NB4 (cell line): ENCODE data around the gene THRA.

ENCODE experiments used
- DNase-seq: peaks from one replicate; pipeline ENCODE4 v3.0.0; 2010; ENCODE audit warnings: low read depth
- H3K4me3 ChIP-seq: one replicate; pipeline ENCODE4 v1.5.1; 2011; ENCODE audit warnings: mild to moderate bottlenecking, low read depth, low read length, moderate library complexity
- MYC ChIP-seq: IDR thresholded peaks from 2 replicates; pipeline ENCODE4 v1.6.1; 2011; ENCODE audit warnings: low read depth, low read length
- POLR2A ChIP-seq: IDR thresholded peaks from 2 replicates; pipeline ENCODE4 v1.6.1; 2011; ENCODE audit warnings: mild to moderate bottlenecking; ENCODE audit not compliant: insufficient read length; ENCODE audit errors: extremely low read depth
- TF ChIP-seq, protein P1 (sequence below): IDR thresholded peaks from 2 replicates; pipeline ENCODE4 v1.6.1; 2011; ENCODE audit warnings: low read depth, low read length
- TF ChIP-seq, protein P2 (sequence below): IDR thresholded peaks from one replicate; pipeline ENCODE4 v1.5.1; 2012; ENCODE audit warnings: low read depth, low read length

The THRA gene

DNA sequence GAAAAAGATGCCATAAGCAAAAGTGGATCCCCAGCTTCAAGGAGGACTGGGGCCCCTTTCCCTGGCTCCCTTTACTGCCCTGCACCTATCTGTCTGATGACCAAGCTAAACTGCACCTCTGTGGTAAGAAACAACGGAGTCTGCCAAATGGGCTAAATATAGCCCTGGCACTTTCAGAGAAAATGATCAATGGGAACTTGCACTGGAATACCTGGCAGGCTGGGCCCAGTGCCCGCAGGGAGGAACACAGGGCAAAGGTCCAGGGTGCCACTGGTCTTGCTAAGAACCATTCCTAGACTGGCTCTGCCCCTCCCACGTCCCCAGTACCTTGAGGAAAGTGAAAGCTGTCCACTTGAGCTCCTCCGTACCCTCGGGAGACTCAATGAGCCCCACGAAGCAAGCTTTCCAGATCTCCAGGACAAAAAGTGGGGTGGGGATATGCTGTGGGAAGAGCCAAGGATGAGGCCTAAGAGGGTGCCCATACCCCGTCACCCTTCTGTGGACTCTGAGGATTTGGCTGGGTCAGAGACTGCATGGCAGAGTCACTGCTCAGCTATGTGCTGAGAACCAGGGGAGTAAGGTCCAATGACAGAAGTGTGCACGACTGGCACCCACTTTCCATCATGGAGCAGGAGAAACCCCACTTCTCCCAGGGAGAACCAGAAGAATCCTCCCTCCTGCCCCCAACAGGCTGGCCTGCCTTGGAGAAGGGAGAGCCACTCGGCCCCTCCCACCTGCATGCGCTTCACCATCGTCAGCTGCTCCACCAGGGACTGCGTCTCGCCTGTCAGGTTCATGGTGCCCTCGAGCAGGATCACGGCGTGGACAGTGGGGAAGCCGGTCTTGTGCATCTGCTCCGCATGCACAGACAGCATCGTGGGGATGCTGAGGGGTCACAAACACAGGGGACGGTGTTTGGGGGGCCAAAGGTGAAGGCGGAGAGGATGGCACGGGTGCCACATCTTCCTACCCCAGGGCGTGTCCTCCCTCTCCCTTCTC is 30.1 kb upstream of the THRA start:
- DNase-seq, result no peak
- no peak for TF ChIP-seq MYC
- no peak overlapping the region for H3K4me3 ChIP-seq

DNA sequence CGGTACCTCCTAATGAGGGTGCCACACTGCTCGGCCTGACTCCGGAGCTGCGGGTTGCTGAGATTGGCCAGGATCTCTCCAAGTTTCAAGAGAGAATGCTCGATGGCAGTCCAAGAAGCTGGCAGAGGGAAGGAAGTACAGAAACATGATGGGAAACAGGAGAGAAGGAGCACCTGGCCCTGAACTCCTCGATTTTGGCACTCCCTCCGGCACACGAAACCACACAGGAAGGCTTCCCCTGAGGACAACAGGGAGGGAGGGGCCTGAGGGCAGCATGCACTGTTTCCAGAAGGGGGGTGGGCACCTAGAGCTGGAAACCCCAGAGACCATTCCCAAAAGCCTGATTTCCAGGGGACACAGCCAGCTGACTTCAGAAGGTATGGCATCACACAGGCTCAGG is 29.4 kb upstream of the THRA start:
- no peak for DNase-seq
- TF ChIP-seq MYC (no peak), POLR2A (no peak)
- TF ChIP-seq, protein P1, sequence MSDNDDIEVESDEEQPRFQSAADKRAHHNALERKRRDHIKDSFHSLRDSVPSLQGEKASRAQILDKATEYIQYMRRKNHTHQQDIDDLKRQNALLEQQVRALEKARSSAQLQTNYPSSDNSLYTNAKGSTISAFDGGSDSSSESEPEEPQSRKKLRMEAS, result no peak
- TF ChIP-seq, protein P2, sequence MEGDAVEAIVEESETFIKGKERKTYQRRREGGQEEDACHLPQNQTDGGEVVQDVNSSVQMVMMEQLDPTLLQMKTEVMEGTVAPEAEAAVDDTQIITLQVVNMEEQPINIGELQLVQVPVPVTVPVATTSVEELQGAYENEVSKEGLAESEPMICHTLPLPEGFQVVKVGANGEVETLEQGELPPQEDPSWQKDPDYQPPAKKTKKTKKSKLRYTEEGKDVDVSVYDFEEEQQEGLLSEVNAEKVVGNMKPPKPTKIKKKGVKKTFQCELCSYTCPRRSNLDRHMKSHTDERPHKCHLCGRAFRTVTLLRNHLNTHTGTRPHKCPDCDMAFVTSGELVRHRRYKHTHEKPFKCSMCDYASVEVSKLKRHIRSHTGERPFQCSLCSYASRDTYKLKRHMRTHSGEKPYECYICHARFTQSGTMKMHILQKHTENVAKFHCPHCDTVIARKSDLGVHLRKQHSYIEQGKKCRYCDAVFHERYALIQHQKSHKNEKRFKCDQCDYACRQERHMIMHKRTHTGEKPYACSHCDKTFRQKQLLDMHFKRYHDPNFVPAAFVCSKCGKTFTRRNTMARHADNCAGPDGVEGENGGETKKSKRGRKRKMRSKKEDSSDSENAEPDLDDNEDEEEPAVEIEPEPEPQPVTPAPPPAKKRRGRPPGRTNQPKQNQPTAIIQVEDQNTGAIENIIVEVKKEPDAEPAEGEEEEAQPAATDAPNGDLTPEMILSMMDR, result no peak

DNA sequence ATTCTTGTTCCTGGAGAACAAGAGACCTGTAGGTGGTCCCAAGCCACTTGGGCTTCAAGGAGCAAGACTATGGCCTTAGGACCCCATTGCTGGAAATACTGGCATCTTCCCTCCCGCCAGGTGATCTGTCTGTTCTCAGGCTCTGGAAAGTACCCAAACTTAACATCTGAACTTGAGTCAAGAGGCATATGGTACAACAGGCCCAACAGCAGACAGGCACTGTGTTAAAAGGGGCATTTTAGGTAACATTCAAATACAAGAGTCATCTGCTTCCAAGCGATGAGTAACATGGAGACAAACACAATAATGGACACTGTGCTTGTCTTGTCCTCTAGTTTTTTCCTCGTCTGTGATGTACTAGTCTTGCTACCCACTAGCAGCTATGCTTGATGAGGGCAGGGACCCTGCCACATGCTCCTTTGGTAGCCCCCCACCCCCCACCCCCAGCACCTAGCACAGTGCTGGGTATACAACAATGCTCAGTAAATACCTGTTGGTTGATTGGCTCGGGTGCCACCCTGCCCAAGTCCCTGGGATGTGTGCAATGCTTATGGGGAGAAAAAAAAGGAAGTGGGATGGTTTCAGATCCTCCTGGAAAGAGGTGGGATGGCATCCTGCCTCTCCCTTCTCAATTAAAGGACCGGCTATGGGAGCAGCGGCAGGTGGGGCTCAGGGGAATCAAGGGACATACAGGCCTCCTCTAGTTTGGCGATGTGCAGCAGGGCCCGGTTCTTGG is 28.2 kb upstream of the THRA start:
- TF ChIP-seq, protein P2, result no peak
- no peak for TF ChIP-seq MYC
- no peak for TF ChIP-seq POLR2A
- H3K4me3 ChIP-seq, result no peak overlapping the region
- DNase-seq, result no peak

More for the DNA sequence above, 29.4 kb upstream of the THRA start:
- no peak overlapping the region for H3K4me3 ChIP-seq

- TF ChIP-seq MYC (no peak), POLR2A (no peak)
- TF ChIP-seq, protein P1, result no peak
- TF ChIP-seq, protein P2, result peak; percentile 86
- peak; percentile 47 for DNase-seq
- no peak overlapping the region for H3K4me3 ChIP-seq
Measured at GRCh38 chr17:40035162-40035559, 27.6 kb upstream of the THRA start.

DNA sequence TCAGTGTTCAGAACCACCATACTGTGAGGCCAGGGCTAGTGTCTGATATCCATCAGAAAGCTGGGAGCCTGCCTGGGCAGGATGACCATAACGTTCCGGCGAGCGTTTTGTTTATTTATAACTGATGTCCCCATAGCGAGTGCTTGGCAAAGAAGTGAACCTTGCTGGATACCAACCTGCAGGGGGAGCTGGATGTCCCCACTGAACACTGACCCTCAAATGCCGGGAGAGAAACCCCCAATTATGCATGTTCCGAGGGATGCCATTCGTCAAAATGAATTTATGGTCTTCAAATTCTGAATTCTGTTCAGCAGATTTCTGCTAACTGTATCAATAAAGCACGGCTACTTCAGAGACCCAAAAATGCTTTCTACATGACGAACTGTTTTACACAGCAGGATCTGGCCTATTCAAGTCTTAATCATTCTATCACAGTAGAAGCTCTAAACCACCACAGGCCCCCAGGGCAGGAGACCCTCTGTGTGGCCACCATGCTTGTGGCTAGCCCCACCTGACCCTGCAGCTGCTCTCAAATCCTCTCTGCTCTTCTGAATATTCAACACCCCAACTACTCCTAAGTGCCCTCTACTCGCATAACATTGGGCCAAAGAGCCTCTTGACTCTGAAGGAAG is 23.8 kb upstream of the THRA start:
- no peak for TF ChIP-seq MYC
- TF ChIP-seq, protein P2, result peak; percentile 58
- no peak overlapping the region for H3K4me3 ChIP-seq
- peak; percentile 44 for DNase-seq

- H3K4me3 ChIP-seq, result no peak overlapping the region
- TF ChIP-seq, protein P1, result no peak
- TF ChIP-seq, protein P2, result no peak
- no peak for TF ChIP-seq MYC
- no peak for TF ChIP-seq POLR2A
- DNase-seq, result no peak
Measured at GRCh38 chr17:40041196-40041595, 21.6 kb upstream of the THRA start.
